ENCODE data around the gene ARFGEF2.
"Not testable (repeated sequence)": the region's sequence is repeated elsewhere in the genome, so short reads cannot be mapped to it uniquely, and the experiment has no call there.

ARFGEF2 gene

DNA sequence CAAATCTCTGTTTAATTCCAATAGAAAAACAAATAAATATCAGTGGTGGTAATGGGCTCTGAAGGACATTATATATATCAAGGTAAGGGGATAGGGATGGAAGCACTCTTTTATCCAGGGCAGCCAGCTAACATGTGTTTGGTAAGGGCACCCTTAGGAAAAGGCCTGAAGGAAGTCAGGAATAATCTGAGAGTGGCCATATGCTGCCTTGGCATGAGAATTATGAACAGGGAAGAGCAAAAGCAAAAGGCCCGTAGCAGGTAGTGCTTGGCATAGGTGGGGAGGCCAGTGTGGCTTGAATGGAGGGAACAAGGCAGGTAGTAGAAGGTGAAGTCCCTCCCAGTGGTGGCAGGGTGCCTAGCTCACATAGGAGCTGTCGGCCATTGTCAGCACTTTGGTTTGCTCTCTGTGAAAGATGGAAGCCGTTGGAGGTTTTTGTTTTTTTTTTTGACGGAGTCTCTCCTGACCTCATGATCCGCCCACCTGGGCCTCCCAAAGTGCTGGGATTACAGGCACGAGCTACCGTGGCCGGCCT is 85.0 kb downstream of the ARFGEF2 start:
- H3K27ac ChIP-seq: no peak overlapping the region
- H3K36me3 ChIP-seq (replicated peaks): peaks cover 36% of the 10 kb centered on the region
- TF ChIP-seq, protein P1, sequence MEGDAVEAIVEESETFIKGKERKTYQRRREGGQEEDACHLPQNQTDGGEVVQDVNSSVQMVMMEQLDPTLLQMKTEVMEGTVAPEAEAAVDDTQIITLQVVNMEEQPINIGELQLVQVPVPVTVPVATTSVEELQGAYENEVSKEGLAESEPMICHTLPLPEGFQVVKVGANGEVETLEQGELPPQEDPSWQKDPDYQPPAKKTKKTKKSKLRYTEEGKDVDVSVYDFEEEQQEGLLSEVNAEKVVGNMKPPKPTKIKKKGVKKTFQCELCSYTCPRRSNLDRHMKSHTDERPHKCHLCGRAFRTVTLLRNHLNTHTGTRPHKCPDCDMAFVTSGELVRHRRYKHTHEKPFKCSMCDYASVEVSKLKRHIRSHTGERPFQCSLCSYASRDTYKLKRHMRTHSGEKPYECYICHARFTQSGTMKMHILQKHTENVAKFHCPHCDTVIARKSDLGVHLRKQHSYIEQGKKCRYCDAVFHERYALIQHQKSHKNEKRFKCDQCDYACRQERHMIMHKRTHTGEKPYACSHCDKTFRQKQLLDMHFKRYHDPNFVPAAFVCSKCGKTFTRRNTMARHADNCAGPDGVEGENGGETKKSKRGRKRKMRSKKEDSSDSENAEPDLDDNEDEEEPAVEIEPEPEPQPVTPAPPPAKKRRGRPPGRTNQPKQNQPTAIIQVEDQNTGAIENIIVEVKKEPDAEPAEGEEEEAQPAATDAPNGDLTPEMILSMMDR (IDR thresholded peaks at IDR 0.05; ENCODE audit: low read depth, low read length, missing control alignments): no peak
- H3K27me3 ChIP-seq (replicated peaks): no peaks in the 10 kb centered on the region
- no peak overlapping the region for H3K4me3 ChIP-seq (ENCODE audit: low read depth, low read length)
- no peak for DNase-seq
- in situ Hi-C loops (cut with HindIII; ENCODE audit: low pct_ligation_motif_present, low sequenced_read_pairs): no loop called here

DNA sequence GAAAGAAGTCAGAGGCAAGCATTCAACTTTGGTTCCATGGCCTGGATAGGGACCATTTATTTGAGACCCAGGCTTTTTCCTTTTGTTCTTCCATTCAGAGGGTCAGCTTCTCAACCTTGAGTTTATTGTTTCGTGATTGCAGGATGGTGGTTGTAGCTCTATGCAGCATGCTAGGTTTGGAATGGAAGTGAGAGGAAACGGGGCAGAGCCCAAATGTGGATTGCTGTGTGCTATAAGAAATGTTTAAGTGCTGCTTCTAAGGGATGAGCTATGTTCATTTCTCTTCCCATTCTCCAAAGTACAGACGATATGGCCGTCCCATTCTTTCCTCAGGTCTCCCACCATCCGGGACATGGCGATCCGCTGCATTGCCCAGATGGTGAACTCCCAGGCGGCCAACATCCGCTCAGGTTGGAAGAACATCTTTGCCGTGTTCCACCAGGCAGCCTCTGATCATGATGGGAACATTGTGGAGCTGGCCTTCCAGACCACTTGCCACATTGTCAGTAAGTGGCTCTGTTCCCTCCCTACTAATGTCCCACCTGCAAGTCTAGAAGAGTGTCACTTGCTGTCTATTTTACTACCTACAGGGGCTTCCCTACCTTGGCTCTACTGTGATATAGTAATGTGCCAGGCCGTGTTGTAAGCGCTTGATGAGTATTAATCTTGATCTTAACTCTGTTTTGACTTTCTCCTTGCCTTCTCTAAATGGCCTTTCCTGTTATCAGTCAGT is 88.6 kb downstream of the ARFGEF2 start:
- Histone ChIP-seq H3K4me3 (ENCODE audit: low read depth, low read length) (no peak overlapping the region), H3K27me3 (replicated peaks) (no peaks in the 10 kb centered on the region), H3K36me3 (replicated peaks) (peaks cover 47% of the 10 kb centered on the region), H3K27ac (no peak overlapping the region)
- in situ Hi-C loops (cut with HindIII; ENCODE audit: low pct_ligation_motif_present, low sequenced_read_pairs): no loop called here
- TF ChIP-seq, protein P1 (IDR thresholded peaks at IDR 0.05; ENCODE audit: low read depth, low read length, missing control alignments): no peak
- no peak for DNase-seq

- in situ Hi-C loops (cut with HindIII; ENCODE audit: low pct_ligation_motif_present, low sequenced_read_pairs): no loop called here
- no peak overlapping the region for H3K27ac ChIP-seq
- peaks cover 49% of the 10 kb centered on the region for H3K36me3 ChIP-seq (replicated peaks)
- TF ChIP-seq, protein P1 (IDR thresholded peaks at IDR 0.05; ENCODE audit: low read depth, low read length, missing control alignments): no peak
- DNase-seq: no peak
- no peaks in the 10 kb centered on the region for H3K27me3 ChIP-seq (replicated peaks)
- H3K4me3 ChIP-seq (ENCODE audit: low read depth, low read length): no peak overlapping the region
Observed at GRCh38 chr20:49024220-49024619, 102.7 kb downstream of the ARFGEF2 start.

- H3K27ac ChIP-seq; in situ Hi-C loops (cut with HindIII; ENCODE audit: low pct_ligation_motif_present, low sequenced_read_pairs); H3K4me3 ChIP-seq (ENCODE audit: low read depth, low read length); H3K27me3 ChIP-seq (replicated peaks); DNase-seq: not testable (repeated sequence)
- H3K36me3 ChIP-seq (replicated peaks): peaks cover 52% of the 10 kb centered on the region
Observed at GRCh38 chr20:49028177-49028576, 106.7 kb downstream of the ARFGEF2 start.

DNA sequence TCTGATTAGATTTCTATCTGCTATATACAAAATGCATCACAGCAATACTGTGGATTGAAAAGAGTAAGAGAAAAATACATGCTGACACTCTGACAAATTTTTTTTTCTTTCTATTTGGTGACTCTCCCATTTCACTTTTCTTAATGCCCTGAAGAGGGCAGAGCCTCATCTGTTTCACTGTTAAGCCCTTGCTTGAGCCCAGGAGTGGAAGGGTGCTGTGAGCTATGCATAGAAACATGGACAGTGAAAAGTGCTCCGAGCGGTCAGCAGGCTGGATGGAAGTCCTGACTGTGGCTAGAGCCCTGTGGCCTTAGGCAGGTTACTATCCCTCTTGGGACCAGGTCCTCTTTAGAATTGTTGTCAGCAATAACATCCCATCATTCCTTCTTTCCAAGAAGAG is 107.2 kb downstream of the ARFGEF2 start:
- peaks cover 55% of the 10 kb centered on the region for H3K36me3 ChIP-seq (replicated peaks)
- in situ Hi-C loops (cut with HindIII; ENCODE audit: low pct_ligation_motif_present, low sequenced_read_pairs): no loop called here
- TF ChIP-seq, protein P1 (IDR thresholded peaks at IDR 0.05; ENCODE audit: low read depth, low read length, missing control alignments): peak; percentile 50

GRCh38 chr20:49029203-49029602 is 107.7 kb downstream of the ARFGEF2 start:
- DNase-seq: no peak
- in situ Hi-C loops (cut with HindIII; ENCODE audit: low pct_ligation_motif_present, low sequenced_read_pairs): no loop called here

More for the DNA sequence above, 107.2 kb downstream of the ARFGEF2 start:
- H3K4me3 ChIP-seq (ENCODE audit: low read depth, low read length): no peak overlapping the region
- no peak overlapping the region for H3K27ac ChIP-seq
- H3K27me3 ChIP-seq (replicated peaks): no peaks in the 10 kb centered on the region
- peak; percentile 29 for DNase-seq

More at GRCh38 chr20:49029203-49029602, 107.7 kb downstream of the ARFGEF2 start:
- no peak overlapping the region for H3K4me3 ChIP-seq (ENCODE audit: low read depth, low read length)
- no peak overlapping the region for H3K27ac ChIP-seq
- no peaks in the 10 kb centered on the region for H3K27me3 ChIP-seq (replicated peaks)
- TF ChIP-seq, protein P1 (IDR thresholded peaks at IDR 0.05; ENCODE audit: low read depth, low read length, missing control alignments): no peak
- H3K36me3 ChIP-seq (replicated peaks): peaks cover 55% of the 10 kb centered on the region

All from brain microvascular endothelial cell (primary cell).